Upper lobe of left lung (tissue), 4 donors: ENCODE data around the gene GABRR3.

Experiments used
- EP300 ChIP-seq, 4 donors: sonication (generic); formaldehyde crosslinking; IDR thresholded peaks; one replicate each; pipeline ENCODE4 v1.5.1; 2017; ENCODE audit warnings: antibody characterized with exemption in 4 of 4, control low read depth in 2 of 4
- TF ChIP-seq, protein P1 (sequence below), 6 experiments: fragments of 450-650 bp in 4 of 6; fragments of 200-600 bp in 2 of 6; sonication (generic) in 2 of 6; IDR thresholded peaks; one replicate each; pipeline ENCODE4 v1.5.1; 2016 to 2019; ENCODE audit warnings: antibody characterized with exemption in 6 of 6

DNA sequence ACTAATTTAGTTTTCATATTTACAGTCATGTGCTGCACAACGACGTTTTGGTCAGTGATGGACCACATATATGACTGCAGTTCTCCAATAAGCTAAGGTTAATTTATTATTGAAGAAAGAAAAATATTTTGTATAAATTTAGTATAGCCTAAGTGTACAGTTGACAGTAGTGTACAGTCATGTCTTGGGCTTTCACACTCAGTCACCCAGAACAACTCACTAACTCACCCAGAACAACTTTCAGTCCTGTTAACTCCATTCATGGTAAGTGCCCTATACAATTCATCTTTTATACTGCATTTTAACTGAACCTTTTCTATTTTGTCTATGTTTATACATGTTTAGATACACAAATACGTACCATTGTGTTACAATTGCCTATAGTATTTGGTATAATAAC is 3.8 kb upstream of the GABRR3 start:
- TF ChIP-seq, protein P1, sequence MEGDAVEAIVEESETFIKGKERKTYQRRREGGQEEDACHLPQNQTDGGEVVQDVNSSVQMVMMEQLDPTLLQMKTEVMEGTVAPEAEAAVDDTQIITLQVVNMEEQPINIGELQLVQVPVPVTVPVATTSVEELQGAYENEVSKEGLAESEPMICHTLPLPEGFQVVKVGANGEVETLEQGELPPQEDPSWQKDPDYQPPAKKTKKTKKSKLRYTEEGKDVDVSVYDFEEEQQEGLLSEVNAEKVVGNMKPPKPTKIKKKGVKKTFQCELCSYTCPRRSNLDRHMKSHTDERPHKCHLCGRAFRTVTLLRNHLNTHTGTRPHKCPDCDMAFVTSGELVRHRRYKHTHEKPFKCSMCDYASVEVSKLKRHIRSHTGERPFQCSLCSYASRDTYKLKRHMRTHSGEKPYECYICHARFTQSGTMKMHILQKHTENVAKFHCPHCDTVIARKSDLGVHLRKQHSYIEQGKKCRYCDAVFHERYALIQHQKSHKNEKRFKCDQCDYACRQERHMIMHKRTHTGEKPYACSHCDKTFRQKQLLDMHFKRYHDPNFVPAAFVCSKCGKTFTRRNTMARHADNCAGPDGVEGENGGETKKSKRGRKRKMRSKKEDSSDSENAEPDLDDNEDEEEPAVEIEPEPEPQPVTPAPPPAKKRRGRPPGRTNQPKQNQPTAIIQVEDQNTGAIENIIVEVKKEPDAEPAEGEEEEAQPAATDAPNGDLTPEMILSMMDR (IDR thresholded peaks at IDR 0.05) = no peak
- TF ChIP-seq EP300 (IDR thresholded peaks at IDR 0.05) = no peak
